Measurements from ENCODE around the gene ECHS1. TPM values are rescaled to one million over a fixed set of nuclear protein-coding genes. Genes with fewer than 3 reads are reported as not detected.
"Not testable (repeated sequence)": the region's sequence is repeated elsewhere in the genome, so short reads cannot be mapped to it uniquely, and the experiment has no call there.

ECHS1 gene
- total RNA-seq, 4 donors from 2014 or later = 64.0 to 77.7 (median 73.2) TPM

GRCh38 chr10:133324198-133324792 is 48.9 kb downstream of the ECHS1 start:
- Histone ChIP-seq H3K4me1 (peaks cover 16 to 32% (median 26%) of the 10 kb centered on the region in 4 donors), H3K9me3 (no peaks in the 10 kb centered on the region), H3K4me3 (peak overlapping the region; percentile 55 to 64 (median 57)), H3K27me3 (peaks cover 9 to 80% (median 44%) of the 10 kb centered on the region in 4 donors), H3K27ac (replicated peaks in 1 of 4) (peak overlapping the region in 2 of 4 donors; percentile 46 to 62), H3K36me3 (no peaks in the 10 kb centered on the region)
- intact Hi-C loops (cut with DNase I) = no loop called here
- no peak for DNase-seq (ENCODE audit: extremely low spot score)
- TF ChIP-seq POLR2A (IDR thresholded peaks at IDR 0.05; ENCODE audit: low read depth) = no peak
- TF ChIP-seq EP300 (IDR thresholded peaks at IDR 0.05) = no peak
- TF ChIP-seq POLR2AphosphoS5 (IDR thresholded peaks at IDR 0.05) = no peak
- TF ChIP-seq, protein P1, sequence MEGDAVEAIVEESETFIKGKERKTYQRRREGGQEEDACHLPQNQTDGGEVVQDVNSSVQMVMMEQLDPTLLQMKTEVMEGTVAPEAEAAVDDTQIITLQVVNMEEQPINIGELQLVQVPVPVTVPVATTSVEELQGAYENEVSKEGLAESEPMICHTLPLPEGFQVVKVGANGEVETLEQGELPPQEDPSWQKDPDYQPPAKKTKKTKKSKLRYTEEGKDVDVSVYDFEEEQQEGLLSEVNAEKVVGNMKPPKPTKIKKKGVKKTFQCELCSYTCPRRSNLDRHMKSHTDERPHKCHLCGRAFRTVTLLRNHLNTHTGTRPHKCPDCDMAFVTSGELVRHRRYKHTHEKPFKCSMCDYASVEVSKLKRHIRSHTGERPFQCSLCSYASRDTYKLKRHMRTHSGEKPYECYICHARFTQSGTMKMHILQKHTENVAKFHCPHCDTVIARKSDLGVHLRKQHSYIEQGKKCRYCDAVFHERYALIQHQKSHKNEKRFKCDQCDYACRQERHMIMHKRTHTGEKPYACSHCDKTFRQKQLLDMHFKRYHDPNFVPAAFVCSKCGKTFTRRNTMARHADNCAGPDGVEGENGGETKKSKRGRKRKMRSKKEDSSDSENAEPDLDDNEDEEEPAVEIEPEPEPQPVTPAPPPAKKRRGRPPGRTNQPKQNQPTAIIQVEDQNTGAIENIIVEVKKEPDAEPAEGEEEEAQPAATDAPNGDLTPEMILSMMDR (IDR thresholded peaks at IDR 0.05) = no peak
- 20% methylated on average over 5 of the region's 13 CpGs for WGBS

- peaks cover 9 to 69% (median 27%) of the 10 kb centered on the region in 4 donors for H3K27me3 ChIP-seq
- DNase-seq (ENCODE audit: extremely low spot score) = not testable (repeated sequence)
Observed at GRCh38 chr10:133322064-133322709, 51.0 kb downstream of the ECHS1 start.

DNA sequence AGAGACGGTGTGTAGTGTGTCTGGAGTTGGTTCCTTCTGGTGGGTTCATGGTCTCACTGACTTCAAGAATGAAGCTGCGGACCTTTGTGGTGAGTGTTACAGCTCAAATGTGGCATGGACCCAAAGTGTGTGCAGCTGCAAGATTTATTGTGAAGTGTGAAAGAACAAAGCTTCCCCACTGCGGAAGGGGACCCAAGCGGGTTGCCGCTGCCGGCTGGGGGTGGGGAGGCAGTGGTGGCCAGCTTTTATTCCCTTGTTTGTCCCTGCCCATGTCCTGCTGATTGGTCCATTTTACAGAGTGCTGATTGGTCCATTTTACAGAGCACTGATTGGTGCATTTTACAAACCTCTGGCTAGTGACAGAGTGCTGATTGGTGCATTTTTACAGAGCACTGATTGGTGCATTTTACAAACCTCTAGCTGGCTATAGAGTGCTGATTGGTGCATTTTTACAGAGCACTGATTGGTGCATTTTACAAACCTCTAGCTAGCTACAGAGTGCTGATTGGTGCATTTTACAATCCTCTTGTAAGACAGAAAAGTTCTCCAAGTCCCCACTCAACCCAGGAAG is 52.2 kb downstream of the ECHS1 start:
- intact Hi-C loops (cut with DNase I); H3K27ac ChIP-seq (replicated peaks in 1 of 4); H3K9me3 ChIP-seq; H3K4me3 ChIP-seq; DNase-seq (ENCODE audit: extremely low spot score); H3K36me3 ChIP-seq: not testable (repeated sequence)
- WGBS = 96% methylated on average over 6 of the region's 6 CpGs
- Histone ChIP-seq H3K27me3 (peaks cover 6 to 57% (median 15%) of the 10 kb centered on the region in 4 donors), H3K4me1 (peaks cover 18 to 28% (median 27%) of the 10 kb centered on the region in 4 donors)

More at GRCh38 chr10:133322064-133322709, 51.0 kb downstream of the ECHS1 start:
- H3K27ac ChIP-seq (replicated peaks in 1 of 4); H3K36me3 ChIP-seq; intact Hi-C loops (cut with DNase I); H3K9me3 ChIP-seq; H3K4me3 ChIP-seq: not testable (repeated sequence)
- peaks cover 21 to 34% (median 32%) of the 10 kb centered on the region in 4 donors for H3K4me1 ChIP-seq
- 75% methylated on average over 11 of the region's 14 CpGs for WGBS

DNA sequence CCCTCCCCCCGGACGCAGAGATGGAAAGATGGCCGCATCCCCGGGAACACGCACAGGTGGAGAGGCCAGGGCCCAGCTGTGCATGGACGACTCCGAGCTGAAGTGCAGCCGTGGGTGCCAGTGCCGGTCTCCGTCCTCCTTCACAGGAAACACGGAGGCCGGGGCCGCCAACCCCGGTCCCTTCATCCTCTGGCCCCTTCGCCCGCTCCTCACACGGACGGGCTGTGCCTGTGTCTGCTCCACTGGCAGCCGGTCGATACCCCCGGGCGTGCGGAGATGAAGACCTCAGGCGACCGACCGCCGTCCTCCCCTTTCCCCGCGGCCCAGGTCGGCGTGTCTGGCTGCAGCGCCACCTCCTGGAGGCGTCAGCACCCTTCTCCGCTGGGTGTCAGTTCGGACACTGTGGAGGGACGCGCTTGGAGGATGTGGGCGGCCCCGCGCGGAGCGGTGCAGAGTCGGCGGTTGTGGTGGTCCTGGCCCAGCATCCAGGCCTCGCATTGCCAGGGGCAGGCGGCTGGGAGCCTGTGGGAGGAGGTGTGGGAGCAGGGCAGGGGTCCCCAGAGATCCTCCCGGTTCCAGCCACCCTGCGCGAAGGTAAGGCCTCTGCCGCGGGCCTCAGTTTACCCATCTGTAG is 54.5 kb downstream of the ECHS1 start:
- no peak for TF ChIP-seq POLR2AphosphoS5 (IDR thresholded peaks at IDR 0.05)
- TF ChIP-seq, protein P1 (IDR thresholded peaks at IDR 0.05) = peak; percentile 50 to 72 (median 61)
- Histone ChIP-seq H3K9me3 (no peaks in the 10 kb centered on the region), H3K4me3 (peak overlapping the region; percentile 43 to 55 (median 44)), H3K27ac (replicated peaks in 1 of 4) (no peak overlapping the region), H3K27me3 (peaks cover 0 to 35% (median 2%) of the 10 kb centered on the region in 4 donors), H3K4me1 (peaks cover 6 to 14% (median 13%) of the 10 kb centered on the region in 4 donors), H3K36me3 (no peaks in the 10 kb centered on the region)
- intact Hi-C loops (cut with DNase I) = loop anchor here (5.0 kb wide), 1 partner anchor 481 kb away; no protein-coding TSS in a partner anchor
- no peak for DNase-seq (ENCODE audit: extremely low spot score)
- 59% methylated on average over 6 of the region's 51 CpGs for WGBS

- Histone ChIP-seq H3K4me1 (peaks cover 6 to 14% (median 13%) of the 10 kb centered on the region in 4 donors), H3K9me3 (no peaks in the 10 kb centered on the region), H3K36me3 (peaks cover 4 to 18% (median 16%) of the 10 kb centered on the region in 4 donors), H3K27ac (replicated peaks in 1 of 4) (no peak overlapping the region), H3K27me3 (peaks cover 0 to 31% (median 2%) of the 10 kb centered on the region in 4 donors), H3K4me3 (no peak overlapping the region)
- TF ChIP-seq EP300 (IDR thresholded peaks at IDR 0.05) (no peak), POLR2A (IDR thresholded peaks at IDR 0.05; ENCODE audit: low read depth) (no peak), POLR2AphosphoS5 (IDR thresholded peaks at IDR 0.05) (no peak)
- TF ChIP-seq, protein P1 (IDR thresholded peaks at IDR 0.05) = no peak
- 79% methylated on average over 5 of the region's 7 CpGs for WGBS
- intact Hi-C loops (cut with DNase I) = loop anchor here (5.0 kb wide), 1 partner anchor 479 kb away; no protein-coding TSS in a partner anchor
- DNase-seq (ENCODE audit: extremely low spot score) = no peak
Observed at GRCh38 chr10:133316732-133317131, 56.4 kb downstream of the ECHS1 start.

All from esophagus muscularis mucosa (tissue), 4 donors.